ENCODE measurements around the gene DTX1. TPM values are rescaled to one million over a fixed set of nuclear protein-coding genes. Genes with fewer than 3 reads are reported as not detected.
"Not testable (repeated sequence)": the region's sequence is repeated elsewhere in the genome, so short reads cannot be mapped to it uniquely, and the experiment has no call there.

DTX1 gene
- total RNA-seq, 3 donors from 2014 or later = 7.9 to 46.6 (median 20.0) TPM

DNA sequence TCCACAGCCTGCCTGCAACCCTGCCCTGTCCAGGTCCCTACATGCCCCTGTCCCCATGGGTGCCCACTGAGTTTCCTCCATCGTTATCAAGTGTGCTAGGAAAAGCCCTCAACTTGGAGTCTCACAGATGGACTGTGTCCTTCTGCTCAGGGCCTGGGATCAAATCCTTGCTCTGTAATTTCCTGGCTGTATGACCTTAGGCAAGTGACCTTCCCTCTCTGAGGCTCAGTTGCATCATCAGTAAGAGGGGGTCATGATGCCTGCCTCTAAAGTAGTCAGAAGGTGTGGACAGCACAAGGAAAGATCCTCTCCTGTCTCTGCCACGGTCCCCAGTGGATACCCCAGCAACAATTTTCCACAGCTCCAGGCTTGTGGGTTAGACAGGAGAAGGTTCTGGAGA, 56.9 kb downstream of the DTX1 start:
- Histone ChIP-seq H3K4me3 (no peak overlapping the region), H3K27ac (no peak overlapping the region), H3K27me3 (no peaks in the 10 kb centered on the region), H3K4me1 (no peaks in the 10 kb centered on the region), H3K36me3 (no peaks in the 10 kb centered on the region), H3K9me3 (no peaks in the 10 kb centered on the region)
- DNase-seq (ENCODE audit: low spot score in 2 of 2) = no peak
- intact Hi-C loops (cut with DNase I; ENCODE audit: low total_unique reads) = no loop called here
- no peak for TF ChIP-seq POLR2A (IDR thresholded peaks at IDR 0.05)
- no peak for TF ChIP-seq POLR2AphosphoS5 (IDR thresholded peaks at IDR 0.05)
- TF ChIP-seq, protein P1, sequence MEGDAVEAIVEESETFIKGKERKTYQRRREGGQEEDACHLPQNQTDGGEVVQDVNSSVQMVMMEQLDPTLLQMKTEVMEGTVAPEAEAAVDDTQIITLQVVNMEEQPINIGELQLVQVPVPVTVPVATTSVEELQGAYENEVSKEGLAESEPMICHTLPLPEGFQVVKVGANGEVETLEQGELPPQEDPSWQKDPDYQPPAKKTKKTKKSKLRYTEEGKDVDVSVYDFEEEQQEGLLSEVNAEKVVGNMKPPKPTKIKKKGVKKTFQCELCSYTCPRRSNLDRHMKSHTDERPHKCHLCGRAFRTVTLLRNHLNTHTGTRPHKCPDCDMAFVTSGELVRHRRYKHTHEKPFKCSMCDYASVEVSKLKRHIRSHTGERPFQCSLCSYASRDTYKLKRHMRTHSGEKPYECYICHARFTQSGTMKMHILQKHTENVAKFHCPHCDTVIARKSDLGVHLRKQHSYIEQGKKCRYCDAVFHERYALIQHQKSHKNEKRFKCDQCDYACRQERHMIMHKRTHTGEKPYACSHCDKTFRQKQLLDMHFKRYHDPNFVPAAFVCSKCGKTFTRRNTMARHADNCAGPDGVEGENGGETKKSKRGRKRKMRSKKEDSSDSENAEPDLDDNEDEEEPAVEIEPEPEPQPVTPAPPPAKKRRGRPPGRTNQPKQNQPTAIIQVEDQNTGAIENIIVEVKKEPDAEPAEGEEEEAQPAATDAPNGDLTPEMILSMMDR (IDR thresholded peaks at IDR 0.05) = no peak

DNA sequence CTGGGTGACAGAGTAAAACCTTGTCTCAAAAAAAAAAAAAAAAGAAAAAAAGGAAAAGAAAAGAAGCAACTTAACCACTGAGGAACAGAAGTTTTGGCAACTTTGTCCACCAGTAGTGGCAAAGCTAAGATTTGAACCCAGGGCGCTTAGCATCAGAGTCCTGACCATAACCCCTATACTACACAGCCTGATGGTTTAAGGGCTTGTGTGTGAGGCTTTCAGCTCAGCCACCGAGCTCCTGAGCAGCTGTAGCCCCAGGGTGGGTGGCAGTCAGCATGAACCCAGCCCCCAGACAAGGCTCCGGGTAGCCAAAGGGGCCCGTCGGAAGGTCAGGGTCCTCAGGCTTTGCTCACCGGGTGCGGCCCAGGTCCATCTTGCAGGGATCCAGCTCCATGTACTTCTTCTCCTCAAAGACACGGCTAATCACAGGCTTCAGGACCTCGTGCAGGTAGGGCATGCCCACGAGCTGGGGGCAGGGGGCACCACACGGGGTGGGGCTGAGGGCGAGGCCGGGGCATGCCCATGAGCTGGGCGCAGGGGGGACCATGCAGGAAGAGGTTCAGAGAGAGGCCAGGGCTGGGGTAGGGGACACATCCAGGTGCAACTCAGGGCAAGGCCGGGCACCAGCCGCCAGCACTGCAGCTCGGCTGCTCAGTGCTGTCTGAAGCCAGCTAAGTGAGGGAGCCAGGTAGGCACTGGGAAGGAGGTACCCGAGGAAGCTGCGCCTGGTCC, 58.1 kb downstream of the DTX1 start:
- no peaks in the 10 kb centered on the region for H3K27me3 ChIP-seq

DNA sequence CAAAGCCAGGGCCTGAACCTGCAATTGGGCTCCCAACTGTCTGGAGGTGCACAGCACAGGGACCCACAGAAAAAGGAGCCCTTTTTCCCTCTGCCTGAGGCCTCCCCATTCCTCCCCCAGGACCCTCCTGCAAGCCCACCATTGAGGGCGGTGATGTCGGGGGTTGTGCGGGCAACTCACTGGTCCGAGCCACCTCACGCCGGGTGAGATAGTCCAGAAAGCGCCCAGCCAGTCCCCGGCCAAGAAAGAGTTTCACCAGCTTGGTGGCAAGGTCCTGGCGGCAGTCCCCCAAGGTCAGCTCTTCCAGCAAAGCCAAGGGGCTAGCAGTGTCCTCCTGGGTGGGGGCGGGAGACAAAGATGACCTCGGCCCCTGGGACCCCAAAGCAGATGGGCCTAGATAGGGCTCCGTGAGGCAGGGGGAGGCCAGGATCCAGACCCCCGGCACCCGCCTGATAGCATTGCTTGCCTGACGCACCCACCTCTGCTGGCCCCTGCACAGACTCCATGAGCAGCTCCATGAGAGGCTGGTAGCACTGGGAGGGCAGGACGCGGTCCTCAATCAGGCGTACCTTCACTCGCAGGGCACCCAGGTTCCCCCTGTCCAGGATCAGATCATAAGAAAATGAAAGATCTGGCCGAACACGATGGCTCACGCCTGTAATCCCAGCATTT, 59.1 kb downstream of the DTX1 start:
- no peak overlapping the region for H3K27ac ChIP-seq
- no peak for TF ChIP-seq POLR2AphosphoS5 (IDR thresholded peaks at IDR 0.05)
- TF ChIP-seq, protein P1 (IDR thresholded peaks at IDR 0.05) = no peak
- no peak for TF ChIP-seq POLR2A (IDR thresholded peaks at IDR 0.05)
- no peaks in the 10 kb centered on the region for H3K4me1 ChIP-seq
- no peaks in the 10 kb centered on the region for H3K9me3 ChIP-seq
- no peak for DNase-seq (ENCODE audit: low spot score in 2 of 2)
- H3K36me3 ChIP-seq = no peaks in the 10 kb centered on the region
- intact Hi-C loops (cut with DNase I; ENCODE audit: low total_unique reads) = no loop called here
- H3K27me3 ChIP-seq = no peaks in the 10 kb centered on the region
- no peak overlapping the region for H3K4me3 ChIP-seq

More for the DNA sequence above, 58.1 kb downstream of the DTX1 start:
- no peak overlapping the region for H3K27ac ChIP-seq
- intact Hi-C loops (cut with DNase I; ENCODE audit: low total_unique reads) = no loop called here
- DNase-seq (ENCODE audit: low spot score in 2 of 2) = no peak
- H3K9me3 ChIP-seq = no peaks in the 10 kb centered on the region
- H3K4me1 ChIP-seq = no peaks in the 10 kb centered on the region
- H3K4me3 ChIP-seq = no peak overlapping the region
- no peaks in the 10 kb centered on the region for H3K36me3 ChIP-seq
- TF ChIP-seq POLR2AphosphoS5 (IDR thresholded peaks at IDR 0.05) (no peak), POLR2A (IDR thresholded peaks at IDR 0.05) (no peak)
- TF ChIP-seq, protein P1 (IDR thresholded peaks at IDR 0.05) = no peak

DNA sequence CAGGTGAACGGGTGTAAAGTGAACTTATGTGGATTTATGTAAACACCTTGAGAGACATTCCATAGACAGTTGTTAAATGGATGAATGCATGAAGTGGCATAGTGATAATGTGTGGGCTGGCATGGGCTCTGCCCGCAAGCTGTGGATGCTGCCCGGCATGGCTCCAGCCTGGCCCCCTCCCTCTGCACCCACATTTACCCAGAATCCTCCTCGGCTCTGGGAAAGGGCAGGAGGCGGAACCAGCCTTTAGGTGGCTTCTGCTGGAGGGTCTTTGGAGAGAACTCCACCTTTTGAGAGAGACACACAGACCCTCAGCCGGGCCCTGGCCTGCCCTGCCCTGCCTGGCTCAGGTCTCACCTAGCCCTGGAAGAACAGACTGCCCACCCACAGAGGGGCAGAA, 60.3 kb downstream of the DTX1 start:
- intact Hi-C loops (cut with DNase I; ENCODE audit: low total_unique reads) = no loop called here
- Histone ChIP-seq H3K4me3 (no peak overlapping the region), H3K27me3 (no peaks in the 10 kb centered on the region), H3K27ac (no peak overlapping the region), H3K9me3 (no peaks in the 10 kb centered on the region), H3K36me3 (no peaks in the 10 kb centered on the region), H3K4me1 (no peaks in the 10 kb centered on the region)
- no peak for DNase-seq (ENCODE audit: low spot score in 2 of 2)
- no peak for TF ChIP-seq POLR2A (IDR thresholded peaks at IDR 0.05)
- TF ChIP-seq, protein P1 (IDR thresholded peaks at IDR 0.05) = no peak
- no peak for TF ChIP-seq POLR2AphosphoS5 (IDR thresholded peaks at IDR 0.05)

DNA sequence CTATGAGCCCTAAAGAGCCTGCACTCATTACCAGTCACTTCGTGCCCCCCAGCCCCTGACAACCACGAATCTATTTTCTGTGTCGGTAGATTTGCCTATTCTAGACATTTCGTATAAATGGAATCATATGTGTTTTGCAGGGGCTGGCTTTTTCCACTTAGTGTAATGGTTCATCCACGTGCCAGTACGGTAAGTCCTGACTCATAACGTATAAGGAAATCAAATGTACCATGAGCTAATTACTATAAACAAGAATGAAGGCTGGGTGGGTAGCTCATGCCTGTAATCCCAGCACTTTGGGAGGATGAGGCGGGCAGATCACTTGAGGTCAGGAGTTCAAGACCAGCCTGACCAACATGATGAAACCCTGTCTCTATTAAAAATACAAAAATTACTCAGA, 61.2 kb downstream of the DTX1 start:
- H3K9me3 ChIP-seq; DNase-seq (ENCODE audit: low spot score in 2 of 2); H3K27ac ChIP-seq; intact Hi-C loops (cut with DNase I; ENCODE audit: low total_unique reads); H3K4me1 ChIP-seq; H3K36me3 ChIP-seq; H3K27me3 ChIP-seq; H3K4me3 ChIP-seq: not testable (repeated sequence)
